ENCODE results near the gene ATPAF2. TPM values are rescaled to one million over a fixed set of nuclear protein-coding genes. Genes with fewer than 3 reads are reported as not detected.

Gene ATPAF2
- total RNA-seq, 1 experiment from 2014 or later: 40.5 TPM

- DNase-seq (no peak), ATAC-seq (no peak)
- Histone ChIP-seq H3K9me3 (ENCODE audit: low read length) (no peaks in the 10 kb centered on the region), H3K4me1 (ENCODE audit: insufficient read depth, low read length) (no peaks in the 10 kb centered on the region), H4K20me1 (ENCODE audit: low read length) (no peaks in the 10 kb centered on the region), H2AFZ (ENCODE audit: low read length) (no peak overlapping the region), H3K9me2 (replicated peaks; ENCODE audit: low read length) (no peaks in the 10 kb centered on the region), H3K79me2 (ENCODE audit: low read length) (no peaks in the 10 kb centered on the region), H3K9ac (ENCODE audit: low read length) (no peak overlapping the region), H3K36me3 (ENCODE audit: low read depth, low read length) (peaks cover 9% of the 10 kb centered on the region; the same call in 1 of the 2 replicates), H3K4me3 (ENCODE audit: low read length) (no peak overlapping the region), H3K27me3 (ENCODE audit: low read length) (no peaks in the 10 kb centered on the region), H3K4me2 (ENCODE audit: low read length) (no peak overlapping the region), H3K27ac (ENCODE audit: low read length) (no peak overlapping the region), H3F3A (ENCODE audit: low read length, unreplicated experiment) (no peaks in the 10 kb centered on the region)
- no TSS peak for BruUV-seq (replicated peaks)
- ChIA-PET CTCF (no interaction called here), POLR2A (ENCODE audit: unreplicated experiment) (no interaction called here)
- intact Hi-C loops (cut with micrococcal nuclease): no loop called here
- TF ChIP-seq EZH2phosphoT487 (IDR thresholded peaks at IDR 0.05; ENCODE audit: borderline replicate concordance, low read length): no peak
- TF ChIP-seq EZH2 (IDR thresholded peaks at IDR 0.05; ENCODE audit: low read length, unreplicated experiment): no peak
- TF ChIP-seq CTCF (conservative IDR thresholded peaks at IDR 0.05; ENCODE audit: low read depth, low read length): no peak
Measured at GRCh38 chr17:18018411-18018921, 20.5 kb downstream of the ATPAF2 start.

- no peak overlapping the region for H3K4me2 ChIP-seq (ENCODE audit: low read length)
- H3K36me3 ChIP-seq (ENCODE audit: low read depth, low read length): peaks cover 9% of the 10 kb centered on the region; the same call in 1 of the 2 replicates
- H3K9ac ChIP-seq (ENCODE audit: low read length): no peak overlapping the region
- ChIA-PET POLR2A (ENCODE audit: unreplicated experiment) (no interaction called here), CTCF (no interaction called here)
- ATAC-seq (no peak), DNase-seq (no peak)
- intact Hi-C loops (cut with micrococcal nuclease): no loop called here
- no peaks in the 10 kb centered on the region for H3K9me2 ChIP-seq (replicated peaks; ENCODE audit: low read length)
- H3K9me3 ChIP-seq (ENCODE audit: low read length): no peaks in the 10 kb centered on the region
- BruUV-seq (replicated peaks): no TSS peak
- no peaks in the 10 kb centered on the region for H3K79me2 ChIP-seq (ENCODE audit: low read length)
- no peak overlapping the region for H3K4me3 ChIP-seq (ENCODE audit: low read length)
- H4K20me1 ChIP-seq (ENCODE audit: low read length): no peaks in the 10 kb centered on the region
- no peak overlapping the region for H2AFZ ChIP-seq (ENCODE audit: low read length)
- TF ChIP-seq CTCF (conservative IDR thresholded peaks at IDR 0.05; ENCODE audit: low read depth, low read length) (no peak), EZH2phosphoT487 (IDR thresholded peaks at IDR 0.05; ENCODE audit: borderline replicate concordance, low read length) (no peak), EZH2 (IDR thresholded peaks at IDR 0.05; ENCODE audit: low read length, unreplicated experiment) (no peak)
- H3K27ac ChIP-seq (ENCODE audit: low read length): no peak overlapping the region
- H3K4me1 ChIP-seq (ENCODE audit: insufficient read depth, low read length): no peaks in the 10 kb centered on the region
- H3K27me3 ChIP-seq (ENCODE audit: low read length): no peaks in the 10 kb centered on the region
- no peaks in the 10 kb centered on the region for H3F3A ChIP-seq (ENCODE audit: low read length, unreplicated experiment)
Measured at GRCh38 chr17:18017958-18018357, 21.0 kb downstream of the ATPAF2 start.

- intact Hi-C loops (cut with micrococcal nuclease): no loop called here
- ATAC-seq (no peak), DNase-seq (no peak)
- H3K9me2 ChIP-seq (replicated peaks; ENCODE audit: low read length): no peaks in the 10 kb centered on the region
- H3K4me1 ChIP-seq (ENCODE audit: insufficient read depth, low read length): no peaks in the 10 kb centered on the region
- no peaks in the 10 kb centered on the region for H3K27me3 ChIP-seq (ENCODE audit: low read length)
- ChIA-PET CTCF (interaction anchor here (0.6 kb wide), 1 partner anchor 21 kb away, joined by 4 read pairs; no protein-coding TSS in a partner anchor), POLR2A (ENCODE audit: unreplicated experiment) (no interaction called here)
- H3K36me3 ChIP-seq (ENCODE audit: low read depth, low read length): peaks cover 7% of the 10 kb centered on the region; the same call in 1 of the 2 replicates
- H2AFZ ChIP-seq (ENCODE audit: low read length): no peak overlapping the region
- BruUV-seq (replicated peaks): no TSS peak
- no peaks in the 10 kb centered on the region for H3K79me2 ChIP-seq (ENCODE audit: low read length)
- H4K20me1 ChIP-seq (ENCODE audit: low read length): no peaks in the 10 kb centered on the region
- no peaks in the 10 kb centered on the region for H3F3A ChIP-seq (ENCODE audit: low read length, unreplicated experiment)
- no peak overlapping the region for H3K27ac ChIP-seq (ENCODE audit: low read length)
- no peak overlapping the region for H3K4me2 ChIP-seq (ENCODE audit: low read length)
- TF ChIP-seq EZH2 (IDR thresholded peaks at IDR 0.05; ENCODE audit: low read length, unreplicated experiment) (no peak), EZH2phosphoT487 (IDR thresholded peaks at IDR 0.05; ENCODE audit: borderline replicate concordance, low read length) (no peak), CTCF (conservative IDR thresholded peaks at IDR 0.05; ENCODE audit: low read depth, low read length) (no peak)
- H3K9ac ChIP-seq (ENCODE audit: low read length): no peak overlapping the region
- no peaks in the 10 kb centered on the region for H3K9me3 ChIP-seq (ENCODE audit: low read length)
- no peak overlapping the region for H3K4me3 ChIP-seq (ENCODE audit: low read length)
Measured at GRCh38 chr17:18016426-18016825, 22.5 kb downstream of the ATPAF2 start.
